ENCODE results near the gene ZC3H12C. TPM values are rescaled to one million over a fixed set of nuclear protein-coding genes. Genes with fewer than 3 reads are reported as not detected.

The ZC3H12C gene
- total RNA-seq, 1 donor from 2014 or later, result 17.0 TPM

- Mint-ChIP-seq H3K36me3 (no peaks in the 10 kb centered on the region), H3K4me1 (peaks cover 51% of the 10 kb centered on the region), H3K27me3 (ENCODE audit: low read depth) (no peaks in the 10 kb centered on the region), H3K4me3 (no peak overlapping the region), H3K9me3 (no peaks in the 10 kb centered on the region), H3K27ac (peak overlapping the region; percentile 96)
- TF ChIP-seq, protein P1, sequence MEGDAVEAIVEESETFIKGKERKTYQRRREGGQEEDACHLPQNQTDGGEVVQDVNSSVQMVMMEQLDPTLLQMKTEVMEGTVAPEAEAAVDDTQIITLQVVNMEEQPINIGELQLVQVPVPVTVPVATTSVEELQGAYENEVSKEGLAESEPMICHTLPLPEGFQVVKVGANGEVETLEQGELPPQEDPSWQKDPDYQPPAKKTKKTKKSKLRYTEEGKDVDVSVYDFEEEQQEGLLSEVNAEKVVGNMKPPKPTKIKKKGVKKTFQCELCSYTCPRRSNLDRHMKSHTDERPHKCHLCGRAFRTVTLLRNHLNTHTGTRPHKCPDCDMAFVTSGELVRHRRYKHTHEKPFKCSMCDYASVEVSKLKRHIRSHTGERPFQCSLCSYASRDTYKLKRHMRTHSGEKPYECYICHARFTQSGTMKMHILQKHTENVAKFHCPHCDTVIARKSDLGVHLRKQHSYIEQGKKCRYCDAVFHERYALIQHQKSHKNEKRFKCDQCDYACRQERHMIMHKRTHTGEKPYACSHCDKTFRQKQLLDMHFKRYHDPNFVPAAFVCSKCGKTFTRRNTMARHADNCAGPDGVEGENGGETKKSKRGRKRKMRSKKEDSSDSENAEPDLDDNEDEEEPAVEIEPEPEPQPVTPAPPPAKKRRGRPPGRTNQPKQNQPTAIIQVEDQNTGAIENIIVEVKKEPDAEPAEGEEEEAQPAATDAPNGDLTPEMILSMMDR (IDR thresholded peaks at IDR 0.05; ENCODE audit: unreplicated experiment), result no peak
- DNase-seq (ENCODE audit: low spot score in 2 of 2, unreplicated experiment in 2 of 2), result no peak
Measured at GRCh38 chr11:110074499-110074898, 18.7 kb upstream of the ZC3H12C start.

GRCh38 chr11:110075105-110075846 lies 17.9 kb upstream of the ZC3H12C start:
- TF ChIP-seq, protein P1 (IDR thresholded peaks at IDR 0.05; ENCODE audit: unreplicated experiment), result no peak
- peak in 1 of 2 experiments; percentile 59 for DNase-seq (ENCODE audit: low spot score in 2 of 2, unreplicated experiment in 2 of 2)
- Mint-ChIP-seq H3K27me3 (ENCODE audit: low read depth) (no peaks in the 10 kb centered on the region), H3K4me3 (peak overlapping the region; percentile 11), H3K4me1 (peaks cover 45% of the 10 kb centered on the region), H3K9me3 (no peaks in the 10 kb centered on the region), H3K27ac (peak overlapping the region; percentile 96), H3K36me3 (peaks cover 2% of the 10 kb centered on the region)

GRCh38 chr11:110075847-110076208 lies 17.4 kb upstream of the ZC3H12C start:
- Mint-ChIP-seq H3K4me3 (peak overlapping the region; percentile 11), H3K9me3 (no peaks in the 10 kb centered on the region), H3K27ac (peak overlapping the region; percentile 96), H3K4me1 (peaks cover 41% of the 10 kb centered on the region), H3K36me3 (peaks cover 2% of the 10 kb centered on the region), H3K27me3 (ENCODE audit: low read depth) (no peaks in the 10 kb centered on the region)
- no peak for DNase-seq (ENCODE audit: low spot score in 2 of 2, unreplicated experiment in 2 of 2)
- TF ChIP-seq, protein P1 (IDR thresholded peaks at IDR 0.05; ENCODE audit: unreplicated experiment), result no peak

GRCh38 chr11:110076371-110076965 lies 16.7 kb upstream of the ZC3H12C start:
- TF ChIP-seq, protein P1 (IDR thresholded peaks at IDR 0.05; ENCODE audit: unreplicated experiment), result no peak
- H3K4me3 Mint-ChIP-seq, result peak overlapping the region; percentile 33
- H3K9me3 Mint-ChIP-seq, result no peaks in the 10 kb centered on the region
- H3K36me3 Mint-ChIP-seq, result peaks cover 2% of the 10 kb centered on the region
- H3K27me3 Mint-ChIP-seq (ENCODE audit: low read depth), result no peaks in the 10 kb centered on the region
- H3K4me1 Mint-ChIP-seq, result peaks cover 41% of the 10 kb centered on the region
- peak in 1 of 2 experiments; percentile 40 for DNase-seq (ENCODE audit: low spot score in 2 of 2, unreplicated experiment in 2 of 2)
- peak overlapping the region; percentile 96 for H3K27ac Mint-ChIP-seq

- H3K27me3 Mint-ChIP-seq (ENCODE audit: low read depth), result no peaks in the 10 kb centered on the region
- TF ChIP-seq, protein P1 (IDR thresholded peaks at IDR 0.05; ENCODE audit: unreplicated experiment), result no peak
- no peak overlapping the region for H3K4me3 Mint-ChIP-seq
- H3K36me3 Mint-ChIP-seq, result peaks cover 2% of the 10 kb centered on the region
- H3K9me3 Mint-ChIP-seq, result peaks cover 3% of the 10 kb centered on the region
- DNase-seq (ENCODE audit: low spot score in 2 of 2, unreplicated experiment in 2 of 2), result no peak
- H3K4me1 Mint-ChIP-seq, result peaks cover 41% of the 10 kb centered on the region
- peak overlapping the region; percentile 96 for H3K27ac Mint-ChIP-seq
Measured at GRCh38 chr11:110077346-110077745, 15.8 kb upstream of the ZC3H12C start.
